GM19023 (cell line): Measurements from ENCODE around the gene ANKK1.

Source experiments
- ATAC-seq: cut with Tn5 transposase; IDR thresholded peaks from one replicate; pipeline ENCODE4 v1.9.1; 2021; ENCODE audit warnings: mild to moderate bottlenecking, moderate library complexity; ENCODE audit not compliant: unreplicated experiment

Gene ANKK1

GRCh38 chr11:113449743-113450142 is 62.2 kb downstream of the ANKK1 start:
- no peak for ATAC-seq
